ENCODE data around the gene BCAS4. TPM values are rescaled to one million over a fixed set of nuclear protein-coding genes. Genes with fewer than 3 reads are reported as not detected.

BCAS4 gene, protein sequence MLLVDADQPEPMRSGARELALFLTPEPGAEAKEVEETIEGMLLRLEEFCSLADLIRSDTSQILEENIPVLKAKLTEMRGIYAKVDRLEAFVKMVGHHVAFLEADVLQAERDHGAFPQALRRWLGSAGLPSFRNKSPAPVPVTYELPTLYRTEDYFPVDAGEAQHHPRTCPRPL
- total RNA-seq = 1 to 10 TPM; 8.4 TPM

DNA sequence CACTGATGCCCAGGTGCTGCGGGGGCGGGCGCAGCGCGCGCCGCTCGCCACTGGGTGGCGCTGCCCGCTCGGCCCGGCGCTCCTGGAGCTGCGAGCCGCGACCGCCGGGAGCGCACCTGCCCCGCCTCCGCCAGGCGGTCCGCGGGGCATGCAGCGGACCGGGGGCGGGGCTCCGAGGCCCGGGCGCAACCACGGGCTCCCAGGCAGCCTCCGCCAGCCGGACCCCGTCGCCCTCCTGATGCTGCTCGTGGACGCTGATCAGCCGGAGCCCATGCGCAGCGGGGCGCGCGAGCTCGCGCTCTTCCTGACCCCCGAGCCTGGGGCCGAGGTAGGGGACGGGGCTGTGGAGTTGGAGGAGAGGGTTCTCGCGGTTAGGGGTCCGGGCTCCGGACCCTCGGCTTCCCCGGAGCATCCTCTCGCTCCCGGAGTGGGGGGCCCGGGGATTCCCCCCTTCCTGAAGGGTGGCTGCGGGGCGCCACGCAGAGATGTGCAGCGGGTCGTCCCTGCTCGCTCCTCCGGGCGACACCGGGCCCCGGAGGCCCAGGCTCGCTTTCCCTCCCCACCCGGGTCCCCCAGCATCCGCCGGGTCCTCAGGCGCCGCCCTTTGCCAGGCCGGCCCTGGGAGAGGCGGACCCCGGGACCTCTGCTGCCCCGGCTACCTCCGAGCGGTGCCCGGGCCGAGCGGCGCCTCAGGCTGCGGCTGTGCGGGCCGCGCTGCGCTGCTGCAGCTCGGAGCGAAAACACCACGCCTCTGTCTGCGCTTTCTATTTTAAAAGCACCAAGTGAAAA is at the start of gene BCAS4:
Gene BCAS4 (plus strand): TSS at position 216 of the 789 bp plus-strand sequence. CDS start 23 bp downstream, at position 239.

Other genes starting within 250 kb of the BCAS4 start
- not detected for gene RIPOR3, start 103.5 kb upstream of the BCAS4 start, total RNA-seq
- gene PARD6B, start 63.5 kb upstream of the BCAS4 start, total RNA-seq = 1 to 10 TPM; 4.4 to 5.4 TPM
- 10 to 100 TPM; 68.0 to 71.5 TPM for gene ADNP, start 136.4 kb downstream of the BCAS4 start, total RNA-seq
- gene DPM1, start 163.5 kb downstream of the BCAS4 start, total RNA-seq = 10 to 100 TPM; 41.9 to 42.4 TPM
- gene MOCS3, start 163.8 kb downstream of the BCAS4 start, total RNA-seq = 1 to 10 TPM; 5.2 TPM
- gene KCNG1, start 228.0 kb downstream of the BCAS4 start, total RNA-seq = not detected